ENCODE data around the gene ATG9B.

ATG9B gene

GRCh38 chr7:151057506-151057988 lies 33.3 kb upstream of the ATG9B start, which contains the start of gene CDK5:
Gene CDK5 (minus strand): TSS chr7:151057897. CDS start chr7:151057848, 49 bp downstream.
- Histone ChIP-seq H3K36me3 (ENCODE audit: control insufficient read depth in 2 of 2, insufficient read depth in 1 of 2, low read length in 2 of 2) (peaks cover 0 to 44% of the 10 kb centered on the region in 2 experiments; a peak in 1 of 3 replicates), H3K27ac (ENCODE audit: extremely low read depth, low read depth, low read length) (peak within 1 kb of the TSS; percentile 48), H3K4me3 (ENCODE audit: low read depth, low read length) (peak within 1 kb of the TSS; percentile 67), H3K4me1 (ENCODE audit: control insufficient read depth, insufficient read depth, low read length) (no peaks in the 10 kb centered on the region; the same call in 1 of the 2 replicates), H3K9me3 (ENCODE audit: control insufficient read depth, insufficient read depth, low read depth, low read length) (no peaks in the 10 kb centered on the region)
- CTCF ChIA-PET, result interaction anchor here (0.6 to 1.9 kb wide), 2 partner anchors 45 to 158 kb away, joined by 3 to 4 read pairs; no protein-coding TSS in a partner anchor
- POLR2A ChIA-PET, result interaction anchor here (0.9 to 2.1 kb wide), 6 partner anchors 11 to 45 kb away, joined by 3 to 11 read pairs (median 6); partner anchors contain the start of genes ABCB8 and FASTK
- TF ChIP-seq ZNF530 (tag by site-specific recombination; IDR thresholded peaks at IDR 0.05; ENCODE audit: low read depth) (no peak), INSM2 (tag by site-specific recombination; IDR thresholded peaks at IDR 0.05) (no peak), KLF8 (tag by site-specific recombination; IDR thresholded peaks at IDR 0.05) (no peak), ZNF148 (tag by site-specific recombination; IDR thresholded peaks at IDR 0.05; ENCODE audit: borderline replicate concordance) (no peak), PATZ1 (tag by site-specific recombination; IDR thresholded peaks at IDR 0.05) (peak; percentile 9), ZNF692 (tag by site-specific recombination; IDR thresholded peaks at IDR 0.05) (peak; percentile 31; the same call in 1 of the 2 replicates), ZNF18 (tag by site-specific recombination; IDR thresholded peaks at IDR 0.05) (no peak), ZNF350 (tag by site-specific recombination; IDR thresholded peaks at IDR 0.05) (no peak), KLF16 (tag by site-specific recombination; IDR thresholded peaks at IDR 0.05) (no peak), OSR2 (tag by site-specific recombination; IDR thresholded peaks at IDR 0.05) (no peak), HOXD13 (CRISPR knock-in tag; IDR thresholded peaks at IDR 0.05; ENCODE audit: borderline replicate concordance) (no peak), ZNF174 (tag by site-specific recombination; IDR thresholded peaks at IDR 0.05) (no peak), WT1 (tag by site-specific recombination; IDR thresholded peaks at IDR 0.05) (no peak), ZBTB11 (tag by site-specific recombination; conservative IDR thresholded peaks at IDR 0.05; ENCODE audit: low read depth) (peak; percentile 78; the same call in 1 of the 2 replicates), ZNF768 (tag by site-specific recombination; IDR thresholded peaks at IDR 0.05) (no peak), IKZF3 (tag by site-specific recombination; IDR thresholded peaks at IDR 0.05) (no peak), ZNF561 (tag by site-specific recombination; IDR thresholded peaks at IDR 0.05; ENCODE audit: borderline replicate concordance) (no peak; the same call in 1 of the 2 replicates), ZNF571 (tag by site-specific recombination; IDR thresholded peaks at IDR 0.05) (no peak), ZNF391 (tag by site-specific recombination; IDR thresholded peaks at IDR 0.05; ENCODE audit: borderline replicate concordance, low read depth) (no peak), ZSCAN16 (tag by site-specific recombination; IDR thresholded peaks at IDR 0.05) (no peak), ZNF335 (tag by site-specific recombination; conservative IDR thresholded peaks at IDR 0.05) (peak; percentile 96), SALL2 (tag by site-specific recombination; IDR thresholded peaks at IDR 0.05; ENCODE audit: borderline replicate concordance) (no peak), AEBP2 (tag by site-specific recombination; IDR thresholded peaks at IDR 0.05; ENCODE audit: borderline replicate concordance) (no peak)

Data from HEK293 (cell line).